CD1c-positive myeloid dendritic cell (primary cell): ENCODE results near the gene RAD18.

Experiments
- DNase-seq: peaks from one replicate; pipeline ENCODE4 v3.0.0-alpha.2; 2016; ENCODE audit errors: extremely low spot score

Gene RAD18

GRCh38 chr3:8963137-8963853 lies at the start of gene RAD18:
Gene RAD18 (minus strand): TSS chr3:8963472. CDS start chr3:8963385, 87 bp downstream.
- peak; percentile 96 for DNase-seq

DNA sequence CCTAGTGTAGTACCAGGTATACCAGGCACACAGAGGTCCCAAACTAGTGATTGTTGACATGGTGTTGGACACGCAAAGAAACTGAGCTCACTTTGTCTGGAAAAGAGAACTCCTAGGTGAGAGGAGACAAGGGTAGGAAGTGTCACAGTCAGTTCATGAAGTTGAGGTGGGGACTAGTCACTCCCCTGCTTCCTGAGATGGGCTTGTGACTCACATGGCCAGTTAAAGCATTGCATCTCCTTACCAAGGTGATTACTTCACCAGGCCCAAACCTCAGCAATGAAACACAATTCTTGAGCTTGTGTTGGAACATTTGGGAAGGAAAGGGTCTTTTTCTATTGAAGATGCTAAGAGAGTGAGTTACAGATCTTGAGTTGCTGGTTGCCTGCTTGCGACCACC lies 49.2 kb upstream of the RAD18 start:
- DNase-seq = no peak

DNA sequence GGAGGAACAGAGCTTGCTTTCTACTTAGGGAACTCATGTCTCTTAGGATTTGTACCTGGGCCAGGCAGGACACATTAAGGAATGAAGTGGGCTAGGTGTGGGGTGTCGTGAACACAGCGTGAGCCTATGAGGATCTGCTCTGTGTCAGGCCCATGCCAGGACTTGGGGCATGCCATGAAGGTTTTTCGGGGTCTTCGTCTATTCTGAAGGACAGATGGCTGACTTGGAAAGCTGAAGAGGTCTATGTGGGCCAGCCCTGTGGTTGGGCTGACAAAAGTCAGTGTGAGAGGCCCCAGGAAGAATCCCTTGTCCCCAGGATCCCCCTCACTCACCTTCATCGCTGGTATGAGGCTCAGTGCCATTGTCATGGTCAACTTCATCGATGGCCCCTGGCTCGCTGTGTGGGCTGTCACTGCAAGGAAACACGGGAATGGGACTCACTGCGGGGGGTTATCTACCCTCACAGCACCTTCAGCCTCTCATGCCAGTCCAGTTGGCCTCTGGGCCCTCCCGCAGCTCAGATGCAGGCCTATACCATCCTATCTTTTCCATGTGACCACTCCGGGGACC lies 46.8 kb upstream of the RAD18 start:
- no peak for DNase-seq

DNA sequence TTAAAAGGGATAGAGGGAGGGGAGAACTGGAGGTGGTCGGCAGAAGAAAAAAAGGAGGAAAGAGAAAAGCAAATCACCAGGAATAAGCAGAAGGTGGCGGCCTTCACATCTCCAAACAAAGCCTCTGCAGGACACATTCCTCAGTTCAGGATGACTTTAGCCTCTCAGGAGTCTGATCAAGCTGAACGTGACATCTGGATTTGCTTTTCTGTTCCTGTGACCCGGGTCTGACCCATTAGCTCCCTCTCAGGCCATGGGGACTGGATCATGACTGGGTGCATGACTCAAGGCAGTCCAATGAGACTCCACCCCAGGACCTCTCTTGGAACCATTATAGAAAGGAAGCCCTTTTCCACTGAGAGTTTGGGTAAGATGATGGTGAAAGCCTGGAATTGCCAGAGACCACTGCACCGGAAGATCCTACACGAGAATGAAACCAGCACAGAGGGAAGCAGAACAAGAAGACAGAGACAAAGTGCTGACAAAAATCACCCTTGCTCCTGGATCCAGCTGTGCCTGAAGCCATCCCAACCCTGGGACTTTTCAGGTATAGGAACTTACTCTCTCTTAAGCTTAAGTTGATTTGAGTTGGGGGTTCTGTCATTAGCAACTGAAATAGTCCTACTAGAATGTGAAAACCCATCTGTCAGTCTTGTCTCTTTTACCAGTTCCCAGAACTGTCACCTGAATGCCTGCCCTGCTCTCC lies 45.4 kb upstream of the RAD18 start:
- no peak for DNase-seq

- DNase-seq = no peak
These were observed 44.7 kb upstream of the RAD18 start for GRCh38 chr3:9007928-9008327.

GRCh38 chr3:9007213-9007612 lies 43.9 kb upstream of the RAD18 start:
- DNase-seq = no peak

GRCh38 chr3:9000041-9000440 lies 36.8 kb upstream of the RAD18 start:
- DNase-seq = no peak

DNA sequence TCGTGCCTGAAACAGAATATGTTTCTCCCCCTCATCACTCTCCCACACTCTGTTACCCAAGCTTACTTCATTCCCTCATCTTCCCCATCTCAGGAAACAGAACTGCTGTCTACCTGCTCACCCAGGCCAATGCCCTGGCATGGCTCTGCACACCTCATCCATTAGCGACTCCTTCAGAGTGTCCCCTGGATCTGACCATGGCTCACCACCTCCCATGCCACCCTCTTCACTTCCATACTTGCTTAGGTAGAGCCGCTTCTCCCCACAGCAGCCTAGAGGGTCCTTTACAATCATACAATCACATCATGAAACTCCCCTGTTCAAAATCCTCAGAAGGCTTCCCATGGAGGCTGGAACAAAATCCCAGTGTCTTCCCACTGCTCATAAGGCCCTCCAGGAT lies 33.9 kb upstream of the RAD18 start:
- DNase-seq = no peak

DNA sequence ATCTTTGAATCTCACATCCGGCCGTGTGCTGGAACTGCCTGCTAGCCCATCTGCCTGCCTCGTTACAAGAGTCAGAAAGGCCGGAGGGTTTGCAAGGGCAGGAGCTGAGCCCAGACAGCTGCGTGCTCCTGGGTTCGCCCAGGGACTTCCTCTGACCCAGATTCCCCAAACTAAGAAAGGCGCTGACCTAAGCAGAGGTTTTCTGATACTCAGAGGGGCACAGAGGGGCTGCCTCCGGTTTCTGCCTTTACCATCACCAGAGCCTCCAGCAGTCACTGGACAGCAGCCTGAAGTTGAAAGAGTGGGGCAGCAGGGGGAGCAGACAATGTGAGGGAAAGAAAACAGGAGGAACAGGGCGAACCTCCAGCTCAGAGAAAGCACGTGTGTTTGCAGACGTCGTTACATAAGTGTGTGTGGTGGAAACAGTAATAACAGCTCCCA lies 33.4 kb upstream of the RAD18 start:
- DNase-seq = no peak

- no peak for DNase-seq
These were observed 32.9 kb upstream of the RAD18 start for GRCh38 chr3:8996216-8996615.

DNA sequence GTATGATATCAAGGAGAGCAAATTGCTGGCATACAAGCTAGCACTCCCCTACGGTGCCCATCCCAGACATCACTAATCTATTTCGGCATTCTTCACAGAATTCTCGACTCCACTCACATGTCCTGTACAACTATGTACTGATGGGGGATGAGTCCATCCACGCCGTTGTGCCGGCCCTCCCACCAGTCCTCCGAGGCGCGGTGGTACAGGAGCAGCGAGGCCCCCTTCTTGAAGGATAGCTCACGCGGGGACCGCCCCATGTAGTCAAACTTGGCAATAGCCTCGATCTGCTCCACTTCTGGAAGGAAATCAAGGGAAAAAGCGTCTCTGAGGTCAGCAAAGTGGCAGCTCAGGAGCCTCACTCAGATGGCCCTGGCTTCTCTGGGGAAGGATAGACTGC lies 31.0 kb upstream of the RAD18 start:
- DNase-seq = no peak

DNA sequence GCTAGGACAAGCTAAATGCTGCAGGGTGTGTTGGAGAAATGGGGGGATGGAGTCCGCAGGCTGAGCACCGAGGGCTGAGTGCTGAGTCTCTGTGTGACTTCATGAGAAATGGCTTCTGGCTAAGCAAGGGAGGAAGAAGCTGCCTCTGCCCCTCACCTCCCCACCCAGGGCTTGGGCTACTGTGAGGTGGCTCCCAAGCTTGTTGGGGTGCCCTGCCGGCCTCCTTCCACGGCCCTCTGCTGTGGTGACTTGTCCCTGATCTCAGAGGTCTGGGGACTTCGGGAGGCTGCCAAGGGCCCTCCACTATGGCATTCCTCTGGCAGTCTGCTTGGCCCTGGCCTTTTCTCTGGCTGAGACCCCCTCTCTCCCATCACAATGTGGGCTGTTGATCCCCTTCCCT lies 30.1 kb upstream of the RAD18 start:
- DNase-seq = no peak

- DNase-seq = no peak
These were observed 29.6 kb upstream of the RAD18 start for GRCh38 chr3:8992854-8993253.

- no peak for DNase-seq
These were observed 28.9 kb upstream of the RAD18 start for GRCh38 chr3:8992199-8992598.

GRCh38 chr3:8990266-8991215 lies 27.3 kb upstream of the RAD18 start:
- no peak for DNase-seq

DNA sequence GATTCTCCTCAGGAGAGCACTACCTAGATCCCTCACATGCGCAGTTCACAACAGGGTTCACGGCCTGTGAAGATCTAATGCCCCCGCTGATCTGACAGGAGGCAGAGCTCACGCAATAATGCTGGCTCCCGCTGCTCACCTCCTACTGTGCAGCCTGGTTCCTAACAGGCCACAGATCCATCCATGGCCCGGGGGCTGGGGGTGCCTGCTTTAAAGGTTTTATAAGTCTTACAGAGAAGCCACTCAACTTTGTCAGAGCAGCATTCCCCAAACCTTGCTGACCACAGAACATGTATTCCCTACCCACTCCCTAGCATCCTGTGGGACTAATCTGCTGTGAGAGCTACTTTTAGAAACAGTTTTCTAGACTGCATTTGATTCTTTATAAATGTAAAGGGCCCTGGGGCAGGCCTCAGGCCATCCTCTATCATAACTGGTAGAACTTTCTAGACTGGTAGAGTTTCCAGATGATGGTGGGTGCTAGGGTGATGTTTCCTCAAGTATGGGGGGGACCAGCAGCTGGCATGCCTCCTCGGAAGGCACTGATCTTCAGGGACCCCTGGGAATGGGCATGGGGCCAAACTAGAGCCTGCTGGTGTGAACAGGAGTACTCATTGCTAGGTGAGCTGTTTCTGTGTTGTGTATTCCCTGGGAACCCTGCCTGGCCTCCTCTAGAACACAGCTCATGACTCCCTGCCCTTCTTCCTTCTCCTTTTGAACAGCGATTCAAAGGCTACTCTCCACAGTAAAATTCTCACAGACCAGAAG lies 25.7 kb upstream of the RAD18 start:
- DNase-seq = no peak

DNA sequence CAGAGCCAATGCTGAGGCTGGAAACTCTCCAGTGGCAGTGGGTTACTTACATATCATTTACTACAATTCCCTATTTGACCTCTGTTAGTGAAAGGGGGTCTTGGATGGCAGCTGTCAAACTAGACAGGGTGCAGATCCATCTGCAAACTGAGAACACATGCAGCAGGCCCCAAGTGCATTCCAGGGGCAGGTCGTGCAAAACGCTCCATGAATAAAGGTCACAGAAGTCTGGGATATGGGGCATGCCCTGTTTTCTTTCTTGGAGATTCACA lies 25.0 kb upstream of the RAD18 start:
- no peak for DNase-seq

GRCh38 chr3:8987645-8988383 lies 24.5 kb upstream of the RAD18 start:
- peak; percentile 76 for DNase-seq

GRCh38 chr3:8987226-8987625 lies 24.0 kb upstream of the RAD18 start:
- no peak for DNase-seq

DNA sequence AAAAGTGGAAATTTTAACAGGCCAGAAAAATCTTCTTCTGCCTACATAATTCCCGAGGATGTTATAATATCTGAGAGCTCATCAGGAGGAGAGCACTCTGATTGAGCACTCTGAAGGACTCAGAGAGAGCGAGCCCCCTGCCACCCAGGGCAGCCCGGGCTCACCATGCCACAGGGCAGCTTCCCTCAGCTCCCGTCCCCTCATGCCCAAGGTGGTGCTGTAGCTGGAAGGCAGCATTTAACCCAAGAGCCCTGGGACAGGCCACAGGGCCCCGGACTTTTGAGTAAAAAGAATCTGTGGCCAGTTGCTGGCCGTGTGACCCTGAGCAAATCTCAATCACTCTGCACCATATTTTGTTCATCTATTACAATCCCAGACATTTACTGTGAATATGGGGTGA lies 23.5 kb upstream of the RAD18 start:
- no peak for DNase-seq

- no peak for DNase-seq
These were observed 22.6 kb upstream of the RAD18 start for GRCh38 chr3:8985876-8986275.
